GM13977 (cell line): ENCODE data around the gene KCNMA1.

Source experiments
- DNase-seq: peaks from one replicate; pipeline ENCODE4 v3.0.0; 2012; ENCODE audit warnings: low spot score
- in situ Hi-C: fragments of 300-500 bp; cut with MboI; formaldehyde crosslinking; loops from one replicate; pipeline ENCODE4 v1.12.0; 2022; ENCODE audit warnings: low sequenced_read_pairs, low pct_unique_long_range_greater_than_20kb, mixed read lengths, inconsistent platforms; ENCODE audit not compliant: unreplicated experiment
- TF ChIP-seq, protein P1 (sequence below): IDR thresholded peaks from 2 replicates; pipeline ENCODE4 v1.5.1; 2012; ENCODE audit warnings: mild to moderate bottlenecking, control low read depth; ENCODE audit not compliant: insufficient read depth; ENCODE audit errors: extremely low read depth, missing control alignments

The KCNMA1 gene

DNA sequence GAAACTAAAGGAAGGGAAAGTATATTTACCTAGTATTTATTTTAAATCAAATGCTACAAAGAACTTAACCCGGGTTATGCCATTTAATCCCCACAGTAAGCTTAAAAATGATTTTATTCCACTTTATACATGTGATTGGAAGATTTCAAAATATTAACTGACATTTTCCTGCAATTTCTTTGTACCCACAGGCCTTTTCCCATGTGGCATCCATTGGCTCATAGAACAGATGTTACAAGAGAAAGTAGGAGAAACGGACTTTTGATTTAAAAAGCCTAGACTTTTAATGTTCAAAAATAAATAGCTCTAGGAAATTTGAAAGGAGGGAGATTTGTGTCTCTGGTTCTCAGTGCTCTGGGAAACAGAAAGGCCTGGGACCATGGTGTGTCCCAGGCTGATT, 807.9 kb downstream of the KCNMA1 start:
- in situ Hi-C loops: no loop called here
- TF ChIP-seq, protein P1, sequence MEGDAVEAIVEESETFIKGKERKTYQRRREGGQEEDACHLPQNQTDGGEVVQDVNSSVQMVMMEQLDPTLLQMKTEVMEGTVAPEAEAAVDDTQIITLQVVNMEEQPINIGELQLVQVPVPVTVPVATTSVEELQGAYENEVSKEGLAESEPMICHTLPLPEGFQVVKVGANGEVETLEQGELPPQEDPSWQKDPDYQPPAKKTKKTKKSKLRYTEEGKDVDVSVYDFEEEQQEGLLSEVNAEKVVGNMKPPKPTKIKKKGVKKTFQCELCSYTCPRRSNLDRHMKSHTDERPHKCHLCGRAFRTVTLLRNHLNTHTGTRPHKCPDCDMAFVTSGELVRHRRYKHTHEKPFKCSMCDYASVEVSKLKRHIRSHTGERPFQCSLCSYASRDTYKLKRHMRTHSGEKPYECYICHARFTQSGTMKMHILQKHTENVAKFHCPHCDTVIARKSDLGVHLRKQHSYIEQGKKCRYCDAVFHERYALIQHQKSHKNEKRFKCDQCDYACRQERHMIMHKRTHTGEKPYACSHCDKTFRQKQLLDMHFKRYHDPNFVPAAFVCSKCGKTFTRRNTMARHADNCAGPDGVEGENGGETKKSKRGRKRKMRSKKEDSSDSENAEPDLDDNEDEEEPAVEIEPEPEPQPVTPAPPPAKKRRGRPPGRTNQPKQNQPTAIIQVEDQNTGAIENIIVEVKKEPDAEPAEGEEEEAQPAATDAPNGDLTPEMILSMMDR: no peak
- DNase-seq: no peak
